OCI-LY7 (cell line): Measurements from ENCODE around the gene MAMSTR.

ENCODE experiments used
- CTCF ChIP-seq: fragments of 200-600 bp; sonication (generic); conservative IDR thresholded peaks from 2 replicates; pipeline ENCODE4 v1.5.1; 2014; ENCODE audit warnings: mild to moderate bottlenecking, antibody characterized with exemption, low read length, moderate library complexity, mixed read lengths
- EZH2phosphoT487 ChIP-seq: fragments of 200-600 bp; sonication (generic); IDR thresholded peaks from 2 replicates; pipeline ENCODE4 v1.6.1; 2018; ENCODE audit warnings: low read depth, borderline replicate concordance, mild to moderate bottlenecking, mixed run types, antibody characterized with exemption, low read length, moderate library complexity, mixed read lengths

- peak; percentile 93 for TF ChIP-seq CTCF
- no peak for TF ChIP-seq EZH2phosphoT487
Measured at GRCh38 chr19:48674921-48675824, 44.4 kb downstream of the MAMSTR start.
